ENCODE data around the gene KIF26B. TPM values are rescaled to one million over a fixed set of nuclear protein-coding genes. Genes with fewer than 3 reads are reported as not detected.

The KIF26B gene
- total and polyA plus RNA-seq, 2 of the 4 experiments (the other 2 are of a cell fraction), result 0.53 to 0.54 TPM

GRCh38 chr1:245378311-245378722, 223.5 kb downstream of the KIF26B start:
- Histone ChIP-seq H4K5ac (ENCODE audit: low read depth, low read length) (no peak overlapping the region), H3K18ac (ENCODE audit: low read depth, low read length) (no peak overlapping the region), H2BK120ac (ENCODE audit: low read depth, low read length) (no peak overlapping the region), H3K56ac (ENCODE audit: extremely low read depth, insufficient read depth, low read length) (no peak overlapping the region), H3K9ac (ENCODE audit: low read depth, low read length) (no peak overlapping the region), H2AFZ (replicated peaks; ENCODE audit: low read length, poor library complexity) (no peak overlapping the region), H3K14ac (replicated peaks; ENCODE audit: low read depth, low read length) (no peak overlapping the region), H3K27me3 (ENCODE audit: control insufficient read depth, insufficient read depth, low read length) (no peaks in the 10 kb centered on the region), H3K9me1 (ENCODE audit: insufficient read depth, low read length) (no peaks in the 10 kb centered on the region), H4K91ac (ENCODE audit: insufficient read depth, low read depth, low read length) (no peak overlapping the region), H3K4me1 (ENCODE audit: control insufficient read depth, insufficient read depth, low read length) (no peaks in the 10 kb centered on the region), H3K23ac (ENCODE audit: low read depth, low read length) (no peak overlapping the region), H3K27ac (ENCODE audit: insufficient read depth, low read length) (no peak overlapping the region), H2BK5ac (ENCODE audit: low read depth, low read length, poor library complexity, severe bottlenecking) (no peak overlapping the region), H3K36me3 (ENCODE audit: control insufficient read depth, insufficient read depth, low read length) (peaks cover 2% of the 10 kb centered on the region; the same call in 1 of the 2 replicates), H3K4ac (ENCODE audit: low read depth, low read length) (no peak overlapping the region), H2BK15ac (ENCODE audit: low read depth, low read length) (no peak overlapping the region), H2AK5ac (ENCODE audit: low read depth, low read length) (no peak overlapping the region), H3K9me3 (ENCODE audit: control insufficient read depth, insufficient read depth, low read length) (no peaks in the 10 kb centered on the region), H3K79me1 (ENCODE audit: low read depth in 1 of 2, low read length in 2 of 2) (no peaks in the 10 kb centered on the region), H4K20me1 (ENCODE audit: insufficient read depth, low read length) (no peaks in the 10 kb centered on the region), H3K4me2 (ENCODE audit: low read depth, low read length) (no peak overlapping the region), H3K4me3 (ENCODE audit: insufficient read depth, low read depth, low read length) (no peak overlapping the region), H2AK9ac (replicated peaks; ENCODE audit: low read depth, low read length, poor library complexity) (no peak overlapping the region), H2BK20ac (ENCODE audit: low read depth, low read length) (no peak overlapping the region), H4K8ac (ENCODE audit: low read depth in 2 of 2, low read length in 2 of 2) (no peak overlapping the region)
- intact Hi-C loops (cut with micrococcal nuclease), result no loop called here
- POLR2A ChIA-PET (ENCODE audit: unreplicated experiment), result no interaction called here
- CTCF ChIA-PET, result no interaction called here
- WGBS, 2 experiments (ENCODE audit: extremely low coverage in 2 of 2, insufficient read length in 1 of 2), result no CpG with 5 or more reads among the region's 2 CpGs
- dilution Hi-C loops (cut with HindIII; ENCODE audit: low sequenced_read_pairs, unreplicated experiment), result no loop called here
- no TSS peak for BruUV-seq (replicated peaks)
- in situ Hi-C loops (cut with MboI; ENCODE audit: low sequenced_read_pairs), result no loop called here
- ATAC-seq (ENCODE audit: low read depth), result no peak
- TF ChIP-seq, protein P1, sequence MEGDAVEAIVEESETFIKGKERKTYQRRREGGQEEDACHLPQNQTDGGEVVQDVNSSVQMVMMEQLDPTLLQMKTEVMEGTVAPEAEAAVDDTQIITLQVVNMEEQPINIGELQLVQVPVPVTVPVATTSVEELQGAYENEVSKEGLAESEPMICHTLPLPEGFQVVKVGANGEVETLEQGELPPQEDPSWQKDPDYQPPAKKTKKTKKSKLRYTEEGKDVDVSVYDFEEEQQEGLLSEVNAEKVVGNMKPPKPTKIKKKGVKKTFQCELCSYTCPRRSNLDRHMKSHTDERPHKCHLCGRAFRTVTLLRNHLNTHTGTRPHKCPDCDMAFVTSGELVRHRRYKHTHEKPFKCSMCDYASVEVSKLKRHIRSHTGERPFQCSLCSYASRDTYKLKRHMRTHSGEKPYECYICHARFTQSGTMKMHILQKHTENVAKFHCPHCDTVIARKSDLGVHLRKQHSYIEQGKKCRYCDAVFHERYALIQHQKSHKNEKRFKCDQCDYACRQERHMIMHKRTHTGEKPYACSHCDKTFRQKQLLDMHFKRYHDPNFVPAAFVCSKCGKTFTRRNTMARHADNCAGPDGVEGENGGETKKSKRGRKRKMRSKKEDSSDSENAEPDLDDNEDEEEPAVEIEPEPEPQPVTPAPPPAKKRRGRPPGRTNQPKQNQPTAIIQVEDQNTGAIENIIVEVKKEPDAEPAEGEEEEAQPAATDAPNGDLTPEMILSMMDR (conservative IDR thresholded peaks at IDR 0.05; ENCODE audit: low read depth, low read length), result no peak
- TF ChIP-seq ELK1 (IDR thresholded peaks at IDR 0.05; ENCODE audit: borderline replicate concordance, low read depth, low read length), result no peak
- no peak for TF ChIP-seq RAD21 (IDR thresholded peaks at IDR 0.05; ENCODE audit: low read length)
- TF ChIP-seq RCOR1 (IDR thresholded peaks at IDR 0.05; ENCODE audit: insufficient replicate concordance, low read length), result no peak
- no peak for TF ChIP-seq MAFK (IDR thresholded peaks at IDR 0.05; ENCODE audit: low read depth, low read length)
- TF ChIP-seq, protein P2, sequence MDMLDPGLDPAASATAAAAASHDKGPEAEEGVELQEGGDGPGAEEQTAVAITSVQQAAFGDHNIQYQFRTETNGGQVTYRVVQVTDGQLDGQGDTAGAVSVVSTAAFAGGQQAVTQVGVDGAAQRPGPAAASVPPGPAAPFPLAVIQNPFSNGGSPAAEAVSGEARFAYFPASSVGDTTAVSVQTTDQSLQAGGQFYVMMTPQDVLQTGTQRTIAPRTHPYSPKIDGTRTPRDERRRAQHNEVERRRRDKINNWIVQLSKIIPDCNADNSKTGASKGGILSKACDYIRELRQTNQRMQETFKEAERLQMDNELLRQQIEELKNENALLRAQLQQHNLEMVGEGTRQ (IDR thresholded peaks at IDR 0.05; ENCODE audit: low read depth, low read length), result no peak
- TF ChIP-seq MAZ (IDR thresholded peaks at IDR 0.05; ENCODE audit: borderline replicate concordance, low read depth, low read length), result no peak
- no peak for TF ChIP-seq RFX5 (IDR thresholded peaks at IDR 0.05; ENCODE audit: low read depth, low read length)
- TF ChIP-seq MXI1 (IDR thresholded peaks at IDR 0.05; ENCODE audit: borderline replicate concordance, low read depth, low read length), result no peak
- TF ChIP-seq SMC3 (IDR thresholded peaks at IDR 0.05; ENCODE audit: low read depth, low read length), result no peak
- no peak for TF ChIP-seq CHD1 (IDR thresholded peaks at IDR 0.05; ENCODE audit: low read depth, low read length)
- TF ChIP-seq FOS (IDR thresholded peaks at IDR 0.05; ENCODE audit: low read depth, low read length), result no peak
- DNase-seq, result no peak

All from IMR-90 (cell line).